K562 (cell line): ENCODE data around the gene SSR4. TPM values are rescaled to one million over a fixed set of nuclear protein-coding genes. Genes with fewer than 3 reads are reported as not detected.

ENCODE experiments used
- ATAC-seq: fragments of 200-7000 bp; cut with Tn5 transposase; 3 replicates; pipeline ENCODE4 v1.9.1; 2020; ENCODE audit warnings: moderate library complexity
- BruUV-seq: library from RNA; stranded (reverse); fragments of 400-500 nt; replicated peaks from 2 replicates; lab custom pipeline; 2021; lab: Mats Ljungman, UMichigan
- CTCF ChIA-PET: fragments of 300-600 bp; formaldehyde crosslinking; extraction: SDS; loops from one replicate; lab custom pipeline; 2021; ENCODE audit warnings: low intra/inter-chr PET ratio; lab: Yijun Ruan, JAX
- POLR2A ChIA-PET: fragments of 300-600, 350-650 bp; sonication (Branson Sonifier 250); formaldehyde crosslinking; extraction: SDS; loops from one replicate; lab custom pipeline; 2021; ENCODE audit warnings: antibody characterized with exemption, inconsistent platforms; lab: Yijun Ruan, JAX
- DNase-seq, 4 experiments: peaks; one replicate each; pipeline versions ENCODE4 v3.0.0 to v3.0.0-alpha.2; 2011 to 2018; ENCODE audit warnings: low spot score in 3 of 4, mixed read lengths in 3 of 4; ENCODE audit errors: extremely low read depth in 1 of 4
- FAIRE-seq: peaks from 2 replicates; lab custom pipeline; 2011; peaks lifted over from hg19 to GRCh38; lab: Jason Lieb, UNC
- H2AFZ ChIP-seq: 2 replicates; pipeline ENCODE4 v1.6.0; 2011; ENCODE audit warnings: low read depth, low read length, control low read depth, inconsistent platforms
- H3K27ac ChIP-seq: fragments of 200-600 bp; 3 replicates; pipeline ENCODE4 v1.8.0; 2011; ENCODE audit warnings: low read depth, mild to moderate bottlenecking, control low read depth, inconsistent platforms, low read length, moderate library complexity, mixed read lengths; ENCODE audit errors: extremely low read depth
- H3K27me3 ChIP-seq, 2 experiments: fragments of 300-600 bp in 1 of 2; 2 replicates in 1 of 2; 3 replicates in 1 of 2; pipeline versions ENCODE4 v1.6.0 to v1.8.0; 2011; ENCODE audit warnings: inconsistent platforms in 2 of 2, low read length in 2 of 2, mild to moderate bottlenecking in 1 of 2, mixed read lengths in 1 of 2, moderate library complexity in 1 of 2; ENCODE audit not compliant: control insufficient read depth in 2 of 2, insufficient read depth in 2 of 2
- H3K36me3 ChIP-seq: fragments of 300-600 bp; 3 replicates; pipeline ENCODE4 v1.8.0; 2011; ENCODE audit warnings: mild to moderate bottlenecking, low read length, inconsistent platforms; ENCODE audit not compliant: control insufficient read depth, insufficient read depth
- H3K4me1 ChIP-seq, 2 experiments: fragments of 200-600 bp in 1 of 2; replicated peaks in 1 of 2; 2 replicates in 1 of 2; 3 replicates in 1 of 2; pipeline versions ENCODE4 v1.5.1 to v1.8.0; 2011; ENCODE audit warnings: inconsistent platforms in 2 of 2, low read length in 2 of 2, mild to moderate bottlenecking in 1 of 2, mixed read lengths in 1 of 2, moderate library complexity in 1 of 2; ENCODE audit not compliant: control insufficient read depth in 2 of 2, insufficient read depth in 2 of 2
- H3K4me2 ChIP-seq: 2 replicates; pipeline ENCODE4 v1.6.1; 2011; ENCODE audit warnings: low read length, control low read depth, inconsistent platforms, mixed read lengths; ENCODE audit not compliant: insufficient read depth
- H3K4me3 ChIP-seq: fragments of 200-600 bp; sonication (generic), shearing (Covaris generic); 2 replicates; pipeline ENCODE4 v1.5.1; 2016; ENCODE audit warnings: control low read depth, inconsistent platforms
- H3K79me2 ChIP-seq: fragments of 200-600 bp; 3 replicates; pipeline ENCODE4 v1.8.0; 2011; ENCODE audit warnings: low read length, inconsistent platforms; ENCODE audit not compliant: control insufficient read depth, insufficient read depth
- H3K9ac ChIP-seq, 2 experiments: 2 replicates each; pipeline versions ENCODE4 v1.6.0 to v1.6.1; 2011; ENCODE audit warnings: low read depth in 2 of 2, low read length in 2 of 2, control low read depth in 1 of 2, inconsistent platforms in 1 of 2, mild to moderate bottlenecking in 1 of 2, mixed read lengths in 1 of 2; ENCODE audit not compliant: insufficient read depth in 1 of 2
- H3K9me1 ChIP-seq: one replicate; pipeline ENCODE4 v1.6.0; 2011; ENCODE audit warnings: inconsistent platforms, mild to moderate bottlenecking, low read length, moderate library complexity; ENCODE audit not compliant: control insufficient read depth, insufficient read depth
- H3K9me3 ChIP-seq: replicated peaks from 2 replicates; pipeline ENCODE4 v1.5.1; 2011; ENCODE audit warnings: low read depth, low read length, inconsistent platforms; ENCODE audit not compliant: control insufficient read depth, insufficient read depth
- H4K20me1 ChIP-seq: replicated peaks from 2 replicates; pipeline ENCODE4 v1.6.1; 2011; ENCODE audit warnings: low read length, inconsistent platforms, mixed read lengths; ENCODE audit not compliant: control insufficient read depth, insufficient read depth
- BRD9 ChIP-seq: fragments of 450-650 bp; IDR thresholded peaks from 2 replicates; pipeline ENCODE4 v1.6.1; 2018; ENCODE audit warnings: low read depth; ENCODE audit not compliant: partially characterized antibody
- BRF2 ChIP-seq: IDR thresholded peaks from 3 replicates; pipeline ENCODE4 v1.6.1; 2011; ENCODE audit warnings: borderline replicate concordance, mild to moderate bottlenecking; ENCODE audit not compliant: insufficient read length, insufficient read depth
- EZH2 ChIP-seq: IDR thresholded peaks from 2 replicates; pipeline ENCODE4 v1.6.1; 2012; ENCODE audit warnings: low read depth, mild to moderate bottlenecking, inconsistent platforms, low read length, borderline replicate concordance
- GABPB2 ChIP-seq: fragments of 250-450 bp; sonication (Bioruptor Pico); conservative IDR thresholded peaks from 2 replicates; pipeline ENCODE4 v1.5.1; 2021; ENCODE audit warnings: mild to moderate bottlenecking
- GTF2A2 ChIP-seq: IDR thresholded peaks from 2 replicates; pipeline ENCODE4 v1.6.1; 2016; ENCODE audit warnings: mild to moderate bottlenecking, missing genetic modification characterization, missing compliant biosample characterization
- JUNB ChIP-seq: fragments of 450-650 bp; formaldehyde crosslinking; conservative IDR thresholded peaks from 2 replicates; pipeline ENCODE4 v1.4.0; 2020; ENCODE audit warnings: mild to moderate bottlenecking
- LEF1 ChIP-seq: fragments of 450-650 bp; IDR thresholded peaks from 2 replicates; pipeline ENCODE4 v1.6.1; 2016; ENCODE audit warnings: mild to moderate bottlenecking
- NR4A1 ChIP-seq, 2 experiments: fragments of 250-450 bp in 1 of 2; fragments of 450-650 bp in 1 of 2; sonication (Bioruptor Pico) in 1 of 2; IDR thresholded peaks; 2 replicates each; pipeline versions ENCODE4 v1.4.0 to v1.6.1; 2016 to 2020; ENCODE audit warnings: mild to moderate bottlenecking in 2 of 2, missing compliant biosample characterization in 1 of 2, missing genetic modification characterization in 1 of 2, moderate library complexity in 1 of 2
- POLR2H ChIP-seq: IDR thresholded peaks from 2 replicates; pipeline ENCODE4 v1.6.1; 2016; ENCODE audit warnings: missing genetic modification characterization, low read depth, mild to moderate bottlenecking, control low read depth, missing compliant biosample characterization, moderate library complexity
- PYGO2 ChIP-seq: fragments of 450-650 bp; IDR thresholded peaks from 2 replicates; pipeline ENCODE4 v1.6.1; 2016; ENCODE audit warnings: mild to moderate bottlenecking, missing genetic modification characterization, moderate library complexity, missing compliant biosample characterization
- SOX6 ChIP-seq: fragments of 450-650 bp; IDR thresholded peaks from 2 replicates; pipeline ENCODE4 v1.6.1; 2014; ENCODE audit warnings: mild to moderate bottlenecking
- ZBTB17 ChIP-seq: fragments of 450-650 bp; formaldehyde crosslinking; IDR thresholded peaks from 2 replicates; pipeline ENCODE4 v1.4.0; 2020; ENCODE audit warnings: mild to moderate bottlenecking
- ZNF318 ChIP-seq, 2 experiments: fragments of 450-650 bp; IDR thresholded peaks; 2 replicates each; pipeline ENCODE4 v1.6.1; 2016; ENCODE audit warnings: mild to moderate bottlenecking in 2 of 2, borderline replicate concordance in 1 of 2, low read depth in 1 of 2, moderate library complexity in 1 of 2
- ZNF384 ChIP-seq: IDR thresholded peaks from 2 replicates; pipeline ENCODE4 v1.6.1; 2012; ENCODE audit warnings: low read depth, low read length, improper control_type of control experiment
- ZNF75A ChIP-seq: fragments of 450-650 bp; formaldehyde crosslinking; IDR thresholded peaks from 2 replicates; pipeline ENCODE4 v1.4.0; 2020; ENCODE audit warnings: mild to moderate bottlenecking
- WGBS: fragments of 100-300 bp; shearing (Covaris generic); methylation state at CpG from one replicate; pipeline ENCODE4 v1.1.6; 2016; ENCODE audit warnings: low coverage, mixed read lengths; ENCODE audit not compliant: insufficient coverage; ENCODE audit errors: missing lambda C conversion rate; 5-methylcytosine and 5-hydroxymethylcytosine counted together
- in situ Hi-C: fragments of 300-500 bp; cut with MboI; formaldehyde crosslinking; loops from 4 replicates; pipeline ENCODE4 v1.15.0; 2018; ENCODE audit warnings: inconsistent platforms, mixed read lengths
- intact Hi-C: fragments of 100-400 bp; cut with micrococcal nuclease; formaldehyde crosslinking; loops from 2 replicates; pipeline ENCODE4 v1.14.2; 2022
- polyA plus RNA-seq, 8 experiments: library from polyadenylated mRNA; depleted of rRNA in 4 of 8; stranded (reverse) in 5 of 8; unstranded in 3 of 8; fragments of >200 nt; fragmentation: Nextera tagmentation in 2 of 8; fragmentation: Illumina TruSeq in 1 of 8; extraction: Ambion mirVana in 2 of 8; extraction: Trizol in 1 of 8; gene quantifications; 2 replicates each; pipeline versions ENCODE4 v1.2.1 to v1.2.3, GENCODE V29; 2011 to 2014; ENCODE audit warnings: inconsistent platforms in 1 of 8, missing spikeins in 1 of 8
- total RNA-seq, 7 experiments: library from RNA; depleted of rRNA in 6 of 7; stranded (reverse); fragments of >200 nt in 6 of 7; fragmentation: Illumina TruSeq in 2 of 7; extraction: Trizol in 2 of 7; gene quantifications; 2 replicates each; pipeline versions ENCODE4 v1.2.1 to v1.2.3, GENCODE V29; 2011 to 2021; ENCODE audit warnings: low replicate concordance in 1 of 7

Gene SSR4
- total and polyA plus RNA-seq, 9 of the 15 experiments (the other 6 are each of a cell fraction or from before 2014, with no cell fraction given), result 146 to 492 (median 272) TPM

GRCh38 chrX:153821066-153821465 is 26.6 kb downstream of the SSR4 start:
- H3K27ac ChIP-seq, result no peak overlapping the region
- in situ Hi-C loops (no loop called here), intact Hi-C loops (no loop called here)
- no peaks in the 10 kb centered on the region for H3K36me3 ChIP-seq
- DNase-seq (no peak), FAIRE-seq (no peak), ATAC-seq (no peak)
- H3K4me1 ChIP-seq, result peaks cover 5 to 18% of the 10 kb centered on the region in 2 experiments; a peak in 4 of 5 replicates
- no peak overlapping the region for H3K4me2 ChIP-seq
- no peak overlapping the region for H3K4me3 ChIP-seq
- H3K9ac ChIP-seq, result no peak overlapping the region
- H3K27me3 ChIP-seq, result peaks cover 10 to 23% of the 10 kb centered on the region in 2 experiments; a peak in 3 of 5 replicates
- POLR2A ChIA-PET, result no interaction called here
- CTCF ChIA-PET, result no interaction called here
- H3K79me2 ChIP-seq, result no peaks in the 10 kb centered on the region
- no peak overlapping the region for H2AFZ ChIP-seq
- no peaks in the 10 kb centered on the region for H3K9me3 ChIP-seq
- H4K20me1 ChIP-seq, result no peaks in the 10 kb centered on the region; the same call in 1 of the 2 replicates
- no TSS peak for BruUV-seq
- 52% methylated on average over 9 of the region's 9 CpGs for WGBS
- H3K9me1 ChIP-seq, result no peaks in the 10 kb centered on the region
- TF ChIP-seq POLR2H, result no peak
- no peak for TF ChIP-seq BRF2
- TF ChIP-seq GABPB2 (CRISPR knock-in tag), result no peak
- no peak for TF ChIP-seq NR4A1 (CRISPR knock-in tag; IDR thresholded peaks at IDR 0.05)
- no peak for TF ChIP-seq NR4A1 (tag; IDR thresholded peaks at IDR 0.05)
- TF ChIP-seq JUNB (CRISPR knock-in tag), result no peak
- no peak for TF ChIP-seq LEF1
- TF ChIP-seq ZBTB17 (CRISPR knock-in tag), result no peak
- no peak for TF ChIP-seq ZNF318 (IDR thresholded peaks at IDR 0.05; ENCODE audit: borderline replicate concordance in 1 of 2, low read depth in 1 of 2)
- no peak for TF ChIP-seq PYGO2 (tag)
- no peak for TF ChIP-seq EZH2
- no peak for TF ChIP-seq SOX6
- no peak for TF ChIP-seq ZNF384
- no peak for TF ChIP-seq BRD9
- TF ChIP-seq ZNF75A (CRISPR knock-in tag), result no peak
- TF ChIP-seq GTF2A2 (tag), result no peak
